KG1 (cell line): ENCODE measurements around the gene ERGIC3.

Source experiments
- DNase-seq: peaks from one replicate; lab custom pipeline; 2025; lab: John Stamatoyannopoulos, UW

ERGIC3 gene

GRCh38 chr20:35561671-35562070, 19.8 kb downstream of the ERGIC3 start:
- DNase-seq: no peak

DNA sequence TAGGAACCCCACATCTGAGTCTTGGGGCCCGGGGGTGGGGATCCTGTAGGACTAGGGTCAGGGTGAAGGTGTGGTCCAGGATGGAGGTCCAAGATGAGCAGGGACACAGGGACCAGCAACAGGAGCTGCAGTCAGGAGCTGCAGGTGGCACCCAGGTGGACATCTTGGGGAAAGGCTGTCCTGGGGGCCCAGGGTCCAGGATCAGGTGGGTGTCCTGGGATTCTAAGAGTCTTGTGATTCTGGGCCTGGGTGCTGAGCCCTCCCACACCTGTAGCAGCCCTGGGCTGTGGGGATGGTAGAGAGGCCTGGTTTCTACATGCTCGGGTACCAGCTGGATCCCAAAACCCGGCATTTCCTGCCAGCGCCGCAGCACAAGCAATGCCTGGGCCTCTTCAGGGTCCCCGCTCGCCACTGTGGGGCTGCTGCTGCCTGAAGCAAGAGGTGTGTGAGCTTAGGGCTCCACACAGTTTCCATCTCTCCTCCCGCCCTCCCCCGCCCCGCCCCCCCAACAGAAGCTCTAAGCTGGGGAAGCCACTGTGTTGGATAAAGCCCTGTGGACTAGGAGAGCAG, 20.7 kb downstream of the ERGIC3 start:
- DNase-seq: no peak

GRCh38 chr20:35563834-35564233, 22.0 kb downstream of the ERGIC3 start:
- DNase-seq: no peak

DNA sequence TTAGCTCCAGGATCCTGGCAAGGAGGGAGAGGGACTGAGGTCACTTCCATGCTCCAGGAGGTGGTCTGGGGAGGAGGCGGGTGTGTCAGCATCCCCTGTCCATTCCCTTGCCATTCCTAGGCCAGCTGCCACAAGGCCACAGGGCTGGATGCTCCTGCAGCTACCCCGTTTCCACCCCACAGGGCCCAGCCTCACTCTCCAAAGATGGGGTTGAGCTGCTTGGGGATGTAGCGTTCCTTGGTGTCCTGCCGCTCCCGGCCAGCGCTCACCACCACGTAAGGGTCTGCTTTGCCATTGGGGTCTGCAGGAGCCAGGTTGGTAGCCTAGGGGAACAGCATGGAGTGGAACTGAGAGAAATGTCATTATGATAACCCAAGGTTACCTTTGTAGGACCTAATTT, 23.0 kb downstream of the ERGIC3 start:
- no peak for DNase-seq

DNA sequence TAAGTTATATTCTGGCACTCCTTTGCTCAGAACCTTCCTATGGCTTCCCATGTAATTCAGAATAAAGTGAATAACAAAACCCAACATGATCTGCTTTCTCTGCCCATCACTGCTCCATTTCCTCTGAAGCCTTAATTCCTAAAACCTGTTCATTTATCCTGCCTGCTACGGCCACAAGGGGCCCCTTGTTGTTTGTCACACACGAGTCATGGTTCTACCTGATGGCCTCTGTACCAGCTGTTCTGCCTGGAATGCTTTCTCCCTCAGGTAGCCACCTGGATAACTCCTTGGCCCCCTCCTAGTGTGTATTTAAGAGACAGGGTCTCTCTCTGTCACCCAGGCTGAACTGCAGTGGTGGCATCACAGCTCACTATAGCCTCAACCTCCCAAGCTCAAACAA, 26.8 kb downstream of the ERGIC3 start:
- DNase-seq: no peak

GRCh38 chr20:35571555-35571954, 29.7 kb downstream of the ERGIC3 start:
- DNase-seq: no peak

- no peak for DNase-seq
Observed at GRCh38 chr20:35572838-35573237, 31.0 kb downstream of the ERGIC3 start.

DNA sequence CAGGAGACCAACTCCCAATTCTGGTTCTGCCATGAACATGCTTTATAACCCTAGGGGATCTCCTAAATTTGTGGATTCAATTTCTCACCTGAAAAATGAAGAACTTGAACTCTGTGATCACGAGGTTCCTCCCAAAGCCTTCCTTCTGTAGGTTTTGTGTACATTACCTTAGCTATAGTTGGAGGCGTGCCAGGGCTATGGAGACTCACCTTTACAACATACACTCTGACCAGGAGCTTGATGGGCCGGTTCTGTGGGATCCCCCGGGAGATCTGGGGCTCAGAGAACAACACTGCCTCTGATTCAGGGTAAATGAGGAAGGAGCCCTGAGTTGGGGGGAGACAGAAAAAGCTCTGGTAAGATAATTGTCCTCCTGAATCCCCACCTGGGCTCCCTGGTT, 34.1 kb downstream of the ERGIC3 start:
- DNase-seq: no peak

- no peak for DNase-seq
Observed at GRCh38 chr20:35576816-35577215, 34.9 kb downstream of the ERGIC3 start.

GRCh38 chr20:35578469-35578868, 36.6 kb downstream of the ERGIC3 start:
- DNase-seq: no peak

GRCh38 chr20:35579196-35579595, 37.3 kb downstream of the ERGIC3 start:
- DNase-seq: no peak

GRCh38 chr20:35582131-35582530, 40.3 kb downstream of the ERGIC3 start:
- DNase-seq: no peak

- no peak for DNase-seq
Observed at GRCh38 chr20:35582741-35583404, 41.0 kb downstream of the ERGIC3 start.

- DNase-seq: no peak
Observed at GRCh38 chr20:35583636-35584560, 42.0 kb downstream of the ERGIC3 start.

- no peak for DNase-seq
Observed at GRCh38 chr20:35586751-35587425, 45.0 kb downstream of the ERGIC3 start.

DNA sequence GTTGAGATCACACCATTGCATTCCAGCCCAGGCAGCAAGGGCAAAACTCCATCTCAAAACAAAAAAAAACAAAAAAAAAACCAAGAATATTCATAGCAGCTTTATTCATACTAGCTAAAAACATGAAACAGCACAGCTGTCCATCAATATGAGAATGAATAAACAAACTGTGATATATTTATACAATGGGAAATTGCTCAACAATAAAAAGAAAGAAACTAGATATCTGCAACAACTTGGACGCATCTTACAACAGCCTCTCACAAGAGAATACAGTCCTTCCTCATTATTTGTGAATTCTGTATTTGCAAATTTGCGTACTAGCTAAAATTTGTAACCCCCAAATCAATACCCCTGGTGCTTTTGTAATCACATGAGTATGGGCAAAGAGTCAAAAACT, 45.6 kb downstream of the ERGIC3 start:
- no peak for DNase-seq

DNA sequence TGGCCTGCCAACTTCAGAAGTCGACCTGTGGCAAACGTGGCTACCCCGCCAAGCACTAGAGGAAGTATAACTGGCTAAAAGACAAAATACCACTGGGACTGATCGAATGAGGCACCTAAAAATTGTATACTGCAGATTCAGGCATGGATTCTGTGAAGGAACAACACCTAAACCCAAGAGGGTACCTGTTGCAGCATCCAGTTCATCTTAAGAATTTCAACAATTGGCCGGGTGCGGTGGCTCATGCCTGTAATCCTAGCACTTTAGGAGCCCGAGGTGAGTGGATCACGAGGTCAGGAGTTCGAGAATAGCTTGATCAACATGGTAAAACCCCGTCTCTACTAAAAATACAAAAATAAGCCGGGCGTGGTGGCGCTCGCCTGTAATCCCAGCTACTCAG, 46.5 kb downstream of the ERGIC3 start:
- no peak for DNase-seq

DNA sequence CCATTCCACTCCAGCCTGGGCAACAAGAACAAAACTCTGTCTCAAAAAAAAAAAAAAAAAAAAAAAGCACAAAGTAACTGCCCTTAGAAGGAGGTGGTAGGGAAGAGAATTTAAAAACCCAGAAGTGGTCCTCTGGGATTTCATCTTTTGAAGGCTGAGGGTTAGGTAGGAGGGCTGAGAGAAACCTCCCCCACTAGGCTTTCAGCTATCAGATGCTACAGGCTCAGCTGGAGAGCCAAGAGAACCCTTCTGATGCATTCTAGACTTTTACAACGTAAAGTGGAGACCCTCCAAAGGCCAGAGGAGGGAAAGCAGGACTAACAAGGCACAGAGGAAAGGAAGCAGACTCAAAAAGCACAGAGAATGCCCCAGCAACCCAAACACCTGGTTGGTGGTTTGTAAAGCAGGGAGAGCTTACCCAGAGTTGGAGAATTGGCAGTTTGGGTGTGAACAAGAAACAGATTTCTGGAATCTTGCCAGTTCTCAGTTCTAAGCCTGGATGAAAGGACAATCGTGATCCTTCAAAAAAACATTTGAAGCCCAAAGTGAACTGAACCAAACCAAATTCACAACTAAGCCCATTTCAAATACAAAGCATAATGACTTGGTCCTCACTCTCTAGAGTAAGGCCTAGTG, 50.6 kb downstream of the ERGIC3 start:
- no peak for DNase-seq

DNA sequence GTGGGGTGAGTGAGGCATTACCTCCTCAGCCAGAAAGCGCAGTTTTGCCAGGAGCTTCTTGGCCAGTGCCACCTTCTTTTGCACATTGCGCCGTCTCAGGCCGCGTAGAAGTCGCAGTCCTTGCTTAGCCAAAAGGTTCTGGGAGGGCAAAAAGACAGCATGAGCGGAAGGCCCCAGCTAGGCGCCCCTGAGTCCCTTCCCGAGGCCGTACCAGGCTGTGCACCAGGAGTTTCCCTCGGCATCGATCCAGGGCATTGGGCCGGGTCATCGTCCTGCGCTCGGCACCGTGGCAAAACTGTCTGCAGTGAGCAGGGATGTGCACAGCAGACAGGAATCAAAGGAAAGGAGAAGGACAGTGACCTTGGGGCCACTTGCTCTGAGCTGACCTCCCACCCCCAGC, 53.6 kb downstream of the ERGIC3 start:
- DNase-seq: no peak

DNA sequence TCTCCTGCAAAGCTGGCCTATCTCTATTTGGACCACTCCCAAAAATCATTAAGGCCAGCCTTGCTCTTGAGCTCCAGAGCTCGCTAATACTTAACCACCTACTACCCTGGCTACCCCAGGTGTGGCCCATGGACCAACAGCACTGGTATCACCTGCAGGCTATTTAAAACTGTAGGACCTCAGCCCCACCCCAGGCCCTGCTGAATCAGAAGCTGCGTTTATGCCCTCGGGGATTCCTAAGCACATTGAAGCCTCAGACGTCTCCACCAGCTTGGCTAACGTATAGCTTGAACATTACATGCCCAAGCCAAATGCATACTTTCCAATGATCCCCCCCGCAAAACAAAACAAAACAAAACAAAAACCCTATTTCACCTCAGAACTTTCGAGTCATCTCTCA, 54.0 kb downstream of the ERGIC3 start:
- no peak for DNase-seq

DNA sequence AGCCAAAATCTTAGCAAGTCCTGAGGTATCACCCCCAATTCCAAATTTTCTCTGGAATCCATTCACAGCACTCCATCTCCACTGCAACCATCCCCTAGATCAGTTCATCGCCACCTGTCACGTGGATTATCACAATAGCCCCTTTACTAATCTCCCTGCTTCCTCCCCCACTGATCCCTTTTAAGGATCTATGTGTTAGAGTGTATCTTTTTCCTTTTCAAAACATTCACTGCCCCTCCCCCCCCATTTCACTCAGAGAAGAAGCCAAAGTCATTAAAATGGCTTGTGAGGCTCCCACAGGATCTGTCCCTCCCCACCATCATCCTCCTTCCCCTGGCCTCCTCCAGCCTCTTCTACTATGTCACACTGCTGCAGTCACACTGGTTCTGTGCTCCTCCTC, 55.3 kb downstream of the ERGIC3 start:
- no peak for DNase-seq

DNA sequence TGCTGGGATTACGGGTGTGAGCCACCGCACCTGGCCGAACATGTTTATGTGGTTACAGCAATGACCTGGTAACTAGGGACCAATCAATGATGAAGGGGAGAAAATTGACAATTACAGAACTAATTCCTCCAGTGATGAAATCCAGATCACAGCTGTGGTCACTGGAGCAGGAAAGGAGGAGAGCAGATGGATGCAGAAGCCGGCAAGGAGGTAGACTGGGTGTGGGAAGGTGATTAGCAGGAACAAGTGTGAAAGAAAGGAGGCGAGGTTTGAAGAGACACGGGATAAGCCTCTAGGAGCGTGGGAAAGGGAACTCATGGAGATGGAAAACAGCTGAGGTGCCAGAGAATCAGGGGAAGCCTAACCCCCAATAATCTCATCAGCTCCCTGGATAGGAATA, 56.6 kb downstream of the ERGIC3 start:
- no peak for DNase-seq
